WTC11 (cell line): Measurements from ENCODE around the gene NFIC. TPM values are rescaled to one million over a fixed set of nuclear protein-coding genes. Genes with fewer than 3 reads are reported as not detected.

Source experiments
- ATAC-seq: fragments of 200-7000 bp; cut with Tn5 transposase; 2 replicates; pipeline ENCODE4 v1.10.0; 2021; ENCODE audit warnings: mild to moderate bottlenecking, moderate library complexity
- CTCF ChIA-PET: fragments of 300-600 bp; sonication (Branson Sonifier 250); formaldehyde crosslinking; loops from one replicate; lab custom pipeline; 2021; ENCODE audit warnings: antibody characterized with exemption; lab: Charles Lee
- POLR2A ChIA-PET: fragments of 350-600 bp; sonication (Branson Sonifier 250); formaldehyde crosslinking; loops from one replicate; lab custom pipeline; 2021; ENCODE audit warnings: antibody characterized with exemption; lab: Charles Lee
- DNase-seq: peaks from one replicate; pipeline ENCODE4 v3.0.0; 2021; ENCODE audit warnings: low spot score
- H3K27ac Mint-ChIP-seq: 2 replicates; pipeline ENCODE4 v1.8.0; 2021; ENCODE audit warnings: mixed read lengths
- H3K27me3 Mint-ChIP-seq: 2 replicates; pipeline ENCODE4 v1.8.0; 2021; ENCODE audit warnings: low read depth, mild to moderate bottlenecking, moderate library complexity, mixed read lengths
- H3K36me3 Mint-ChIP-seq: 2 replicates; pipeline ENCODE4 v1.8.0; 2021; ENCODE audit warnings: mixed read lengths
- H3K4me1 Mint-ChIP-seq: 2 replicates; pipeline ENCODE4 v1.8.0; 2022; ENCODE audit warnings: mixed read lengths
- H3K4me3 Mint-ChIP-seq: 2 replicates; pipeline ENCODE4 v1.8.0; 2021; ENCODE audit warnings: mild to moderate bottlenecking, moderate library complexity, mixed read lengths
- H3K9me3 Mint-ChIP-seq: 2 replicates; pipeline ENCODE4 v1.8.0; 2021; ENCODE audit warnings: mixed read lengths
- ATF1 ChIP-seq: sonication (generic); formaldehyde crosslinking; IDR thresholded peaks from 2 replicates; pipeline ENCODE4 v1.8.1; 2023; ENCODE audit warnings: mild to moderate bottlenecking, moderate library complexity, missing genetic modification reagents
- ATF2 ChIP-seq: sonication (generic); formaldehyde crosslinking; IDR thresholded peaks from 2 replicates; pipeline ENCODE4 v1.8.1; 2022; ENCODE audit warnings: low read depth, missing genetic modification reagents, borderline replicate concordance
- ELF4 ChIP-seq: sonication (generic); formaldehyde crosslinking; IDR thresholded peaks from 2 replicates; pipeline ENCODE4 v1.8.1; 2022; ENCODE audit warnings: low read depth, mild to moderate bottlenecking, moderate library complexity, missing genetic modification reagents
- ETV6 ChIP-seq: sonication (generic); formaldehyde crosslinking; IDR thresholded peaks from 2 replicates; pipeline ENCODE4 v1.8.1; 2022; ENCODE audit warnings: mild to moderate bottlenecking, missing genetic modification reagents
- FOXP1 ChIP-seq: sonication (generic); formaldehyde crosslinking; IDR thresholded peaks from 2 replicates; pipeline ENCODE4 v1.8.0; 2022; ENCODE audit warnings: missing genetic modification reagents, mild to moderate bottlenecking, moderate library complexity, borderline replicate concordance
- GABPB1 ChIP-seq: sonication (generic); formaldehyde crosslinking; IDR thresholded peaks from 2 replicates; pipeline ENCODE4 v1.8.1; 2023; ENCODE audit warnings: mild to moderate bottlenecking, missing genetic modification reagents
- NFE2L1 ChIP-seq: sonication (generic); formaldehyde crosslinking; IDR thresholded peaks from 2 replicates; pipeline ENCODE4 v1.8.1; 2023; ENCODE audit warnings: missing genetic modification reagents
- OVOL2 ChIP-seq: fragments of 250-450 bp; sonication (Bioruptor Pico); IDR thresholded peaks from 2 replicates; pipeline ENCODE4 v1.9.0; 2021; ENCODE audit warnings: mild to moderate bottlenecking, borderline replicate concordance
- PRRX2 ChIP-seq: fragments of 250-450 bp; sonication (Bioruptor Pico); IDR thresholded peaks from 2 replicates; pipeline ENCODE4 v1.8.0; 2021; ENCODE audit warnings: mild to moderate bottlenecking
- SMAD4 ChIP-seq: sonication (generic); formaldehyde crosslinking; IDR thresholded peaks from 2 replicates; pipeline ENCODE4 v1.8.0; 2022; ENCODE audit warnings: mild to moderate bottlenecking, missing genetic modification reagents
- SOX15 ChIP-seq: fragments of 250-450 bp; sonication (Bioruptor Pico); IDR thresholded peaks from 2 replicates; pipeline ENCODE4 v1.9.0; 2021; ENCODE audit warnings: mild to moderate bottlenecking
- TEAD1 ChIP-seq: sonication (generic); formaldehyde crosslinking; IDR thresholded peaks from 2 replicates; pipeline ENCODE4 v1.8.0; 2022; ENCODE audit warnings: mild to moderate bottlenecking, missing genetic modification reagents
- ZNF423 ChIP-seq: fragments of 250-450 bp; sonication (Bioruptor Pico); IDR thresholded peaks from 2 replicates; pipeline ENCODE4 v2.1.2; 2022; ENCODE audit warnings: mild to moderate bottlenecking, moderate library complexity
- total RNA-seq: library from RNA; stranded (reverse); gene quantifications from 3 replicates; pipeline ENCODE4 v1.2.3, GENCODE V29; 2021
- TF ChIP-seq, protein P1 (sequence below): sonication (generic); formaldehyde crosslinking; IDR thresholded peaks from 2 replicates; pipeline ENCODE4 v1.8.1; 2023; ENCODE audit warnings: mild to moderate bottlenecking, missing genetic modification reagents, borderline replicate concordance
- TF ChIP-seq, protein P2 (sequence below): fragments of 250-450 bp; sonication (Bioruptor Pico); IDR thresholded peaks from 2 replicates; pipeline ENCODE4 v1.9.0; 2021; ENCODE audit warnings: mild to moderate bottlenecking
- TF ChIP-seq, protein P3 (sequence below): fragments of 250-450 bp; sonication (Bioruptor Pico); conservative IDR thresholded peaks from 2 replicates; pipeline ENCODE4 v1.9.0; 2021; ENCODE audit warnings: mild to moderate bottlenecking
- TF ChIP-seq, protein P4 (sequence below): sonication (generic); formaldehyde crosslinking; IDR thresholded peaks from 2 replicates; pipeline ENCODE4 v1.8.1; 2022; ENCODE audit warnings: missing genetic modification reagents, borderline replicate concordance
- TF ChIP-seq, protein P5 (sequence below): fragments of 250-450 bp; sonication (Bioruptor Pico); IDR thresholded peaks from 2 replicates; pipeline ENCODE4 v1.9.0; 2021; ENCODE audit warnings: moderate library complexity, mild to moderate bottlenecking, inconsistent platforms, borderline replicate concordance

Gene NFIC
- total RNA-seq, 1 experiment from 2014 or later, result 3.5 TPM

- TF ChIP-seq, protein P1, sequence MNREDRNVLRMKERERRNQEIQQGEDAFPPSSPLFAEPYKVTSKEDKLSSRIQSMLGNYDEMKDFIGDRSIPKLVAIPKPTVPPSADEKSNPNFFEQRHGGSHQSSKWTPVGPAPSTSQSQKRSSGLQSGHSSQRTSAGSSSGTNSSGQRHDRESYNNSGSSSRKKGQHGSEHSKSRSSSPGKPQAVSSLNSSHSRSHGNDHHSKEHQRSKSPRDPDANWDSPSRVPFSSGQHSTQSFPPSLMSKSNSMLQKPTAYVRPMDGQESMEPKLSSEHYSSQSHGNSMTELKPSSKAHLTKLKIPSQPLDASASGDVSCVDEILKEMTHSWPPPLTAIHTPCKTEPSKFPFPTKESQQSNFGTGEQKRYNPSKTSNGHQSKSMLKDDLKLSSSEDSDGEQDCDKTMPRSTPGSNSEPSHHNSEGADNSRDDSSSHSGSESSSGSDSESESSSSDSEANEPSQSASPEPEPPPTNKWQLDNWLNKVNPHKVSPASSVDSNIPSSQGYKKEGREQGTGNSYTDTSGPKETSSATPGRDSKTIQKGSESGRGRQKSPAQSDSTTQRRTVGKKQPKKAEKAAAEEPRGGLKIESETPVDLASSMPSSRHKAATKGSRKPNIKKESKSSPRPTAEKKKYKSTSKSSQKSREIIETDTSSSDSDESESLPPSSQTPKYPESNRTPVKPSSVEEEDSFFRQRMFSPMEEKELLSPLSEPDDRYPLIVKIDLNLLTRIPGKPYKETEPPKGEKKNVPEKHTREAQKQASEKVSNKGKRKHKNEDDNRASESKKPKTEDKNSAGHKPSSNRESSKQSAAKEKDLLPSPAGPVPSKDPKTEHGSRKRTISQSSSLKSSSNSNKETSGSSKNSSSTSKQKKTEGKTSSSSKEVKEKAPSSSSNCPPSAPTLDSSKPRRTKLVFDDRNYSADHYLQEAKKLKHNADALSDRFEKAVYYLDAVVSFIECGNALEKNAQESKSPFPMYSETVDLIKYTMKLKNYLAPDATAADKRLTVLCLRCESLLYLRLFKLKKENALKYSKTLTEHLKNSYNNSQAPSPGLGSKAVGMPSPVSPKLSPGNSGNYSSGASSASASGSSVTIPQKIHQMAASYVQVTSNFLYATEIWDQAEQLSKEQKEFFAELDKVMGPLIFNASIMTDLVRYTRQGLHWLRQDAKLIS (CRISPR knock-in tag), result no peak
- no peak for TF ChIP-seq ETV6 (CRISPR knock-in tag)
- no peak for TF ChIP-seq ATF1 (CRISPR knock-in tag)
- TF ChIP-seq, protein P2, sequence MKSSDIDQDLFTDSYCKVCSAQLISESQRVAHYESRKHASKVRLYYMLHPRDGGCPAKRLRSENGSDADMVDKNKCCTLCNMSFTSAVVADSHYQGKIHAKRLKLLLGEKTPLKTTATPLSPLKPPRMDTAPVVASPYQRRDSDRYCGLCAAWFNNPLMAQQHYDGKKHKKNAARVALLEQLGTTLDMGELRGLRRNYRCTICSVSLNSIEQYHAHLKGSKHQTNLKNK (CRISPR knock-in tag), result no peak
- no peak for TF ChIP-seq GABPB1
Observed at GRCh38 chr19:3383121-3383722, 16.8 kb downstream of the NFIC start (continued).

DNA sequence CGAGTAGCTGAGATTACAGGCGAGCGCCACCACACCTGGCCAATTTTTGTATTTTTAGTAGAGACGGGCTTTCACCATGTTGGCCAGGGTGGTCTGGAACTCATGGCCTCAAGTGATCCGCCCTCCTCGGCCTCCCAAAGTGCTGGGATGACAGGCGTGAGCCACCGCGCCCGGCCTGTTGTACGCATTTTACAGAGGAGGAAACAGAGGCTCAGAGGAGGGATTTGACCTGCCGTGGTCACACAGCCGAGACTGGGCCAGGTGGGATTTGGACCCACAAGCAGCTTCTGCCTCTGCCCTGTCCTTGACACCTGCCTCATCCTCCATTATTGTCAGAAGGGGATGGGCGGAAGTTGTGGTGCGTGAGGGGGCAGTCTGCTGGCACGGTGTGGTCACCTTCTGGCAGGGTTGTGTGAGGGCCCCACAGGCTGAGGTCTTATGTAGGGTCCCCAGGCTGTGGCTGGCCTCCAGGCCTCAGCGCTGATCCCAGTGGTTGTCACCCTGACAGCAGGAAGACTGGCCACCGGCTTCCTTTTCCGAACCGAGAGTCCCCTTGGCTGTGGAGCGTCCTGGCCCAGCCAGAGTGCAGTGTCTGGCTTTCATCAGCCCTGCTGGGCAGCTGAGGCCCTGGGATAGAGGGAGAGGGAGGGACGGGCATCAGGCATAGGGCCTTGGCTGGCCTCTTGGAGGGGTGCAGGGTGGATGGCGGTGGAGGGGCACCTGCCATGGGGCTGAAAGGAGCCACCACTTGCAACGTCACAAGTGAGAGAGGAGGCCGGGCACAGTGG, 20.3 kb downstream of the NFIC start:
- H3K4me3 Mint-ChIP-seq, result no peak overlapping the region
- DNase-seq (no peak), ATAC-seq (no peak)
- H3K9me3 Mint-ChIP-seq, result no peaks in the 10 kb centered on the region
- H3K4me1 Mint-ChIP-seq, result peaks cover 19% of the 10 kb centered on the region
- POLR2A ChIA-PET, result no interaction called here
- TF ChIP-seq TEAD1 (CRISPR knock-in tag) (no peak), PRRX2 (CRISPR knock-in tag) (no peak), SMAD4 (CRISPR knock-in tag) (no peak), ZNF423 (no peak), ATF2 (no peak), SOX15 (no peak), FOXP1 (CRISPR knock-in tag) (no peak), OVOL2 (CRISPR knock-in tag) (no peak), NFE2L1 (CRISPR knock-in tag) (no peak), ELF4 (CRISPR knock-in tag) (no peak)
- TF ChIP-seq, protein P3, sequence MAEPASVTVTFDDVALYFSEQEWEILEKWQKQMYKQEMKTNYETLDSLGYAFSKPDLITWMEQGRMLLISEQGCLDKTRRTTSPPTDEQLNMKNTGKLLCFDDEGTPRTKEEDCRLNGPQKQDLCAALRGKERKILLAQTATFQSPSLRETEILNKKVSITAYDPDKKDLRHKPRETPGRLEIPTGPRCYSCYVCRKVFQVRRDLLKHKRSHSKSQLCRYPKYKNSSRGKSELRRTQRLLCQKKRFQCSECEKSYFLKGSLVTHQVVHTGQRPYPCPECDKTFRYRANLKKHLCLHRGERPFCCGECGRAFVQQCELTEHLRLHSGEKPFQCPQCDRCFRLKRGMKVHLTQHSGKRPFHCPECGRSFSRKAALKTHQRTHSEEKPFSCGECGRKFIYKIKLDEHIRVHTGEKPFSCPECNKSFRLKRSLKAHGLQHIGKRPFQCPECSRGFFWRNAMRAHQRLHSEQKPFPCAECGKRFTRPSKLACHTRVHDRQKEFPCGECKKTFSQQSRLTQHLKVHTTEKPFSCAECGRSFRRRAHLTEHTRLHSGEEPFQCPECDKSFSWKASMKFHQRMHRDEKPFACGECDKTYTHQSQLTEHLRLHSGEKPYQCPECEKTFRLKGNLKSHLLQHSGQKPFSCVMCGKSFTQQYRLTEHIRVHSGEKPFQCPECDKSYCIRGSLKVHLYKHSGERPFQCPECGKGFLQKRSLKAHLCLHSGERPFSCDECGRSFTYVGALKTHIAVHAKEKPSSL (CRISPR knock-in tag), result no peak
- TF ChIP-seq, protein P4, sequence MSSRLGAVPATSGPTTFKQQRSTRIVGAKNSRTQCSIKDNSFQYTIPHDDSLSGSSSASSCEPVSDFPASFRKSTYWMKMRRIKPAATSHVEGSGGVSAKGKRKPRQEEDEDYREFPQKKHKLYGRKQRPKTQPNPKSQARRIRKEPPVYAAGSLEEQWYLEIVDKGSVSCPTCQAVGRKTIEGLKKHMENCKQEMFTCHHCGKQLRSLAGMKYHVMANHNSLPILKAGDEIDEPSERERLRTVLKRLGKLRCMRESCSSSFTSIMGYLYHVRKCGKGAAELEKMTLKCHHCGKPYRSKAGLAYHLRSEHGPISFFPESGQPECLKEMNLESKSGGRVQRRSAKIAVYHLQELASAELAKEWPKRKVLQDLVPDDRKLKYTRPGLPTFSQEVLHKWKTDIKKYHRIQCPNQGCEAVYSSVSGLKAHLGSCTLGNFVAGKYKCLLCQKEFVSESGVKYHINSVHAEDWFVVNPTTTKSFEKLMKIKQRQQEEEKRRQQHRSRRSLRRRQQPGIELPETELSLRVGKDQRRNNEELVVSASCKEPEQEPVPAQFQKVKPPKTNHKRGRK (CRISPR knock-in tag), result no peak
- TF ChIP-seq, protein P5, sequence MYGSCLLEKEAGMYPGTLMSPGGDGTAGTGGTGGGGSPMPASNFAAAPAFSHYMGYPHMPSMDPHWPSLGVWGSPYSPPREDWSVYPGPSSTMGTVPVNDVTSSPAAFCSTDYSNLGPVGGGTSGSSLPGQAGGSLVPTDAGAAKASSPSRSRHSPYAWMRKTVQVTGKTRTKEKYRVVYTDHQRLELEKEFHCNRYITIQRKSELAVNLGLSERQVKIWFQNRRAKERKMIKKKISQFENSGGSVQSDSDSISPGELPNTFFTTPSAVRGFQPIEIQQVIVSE (CRISPR knock-in tag), result no peak
- H3K27ac Mint-ChIP-seq, result no peak overlapping the region
- CTCF ChIA-PET, result no interaction called here
- peaks cover 10% of the 10 kb centered on the region; the same call in 1 of the 2 replicates for H3K27me3 Mint-ChIP-seq
- H3K36me3 Mint-ChIP-seq, result no peaks in the 10 kb centered on the region
